ENCODE measurements around the gene DGKA.
"Not testable (repeated sequence)": the region's sequence is repeated elsewhere in the genome, so short reads cannot be mapped to it uniquely, and the experiment has no call there.

Gene DGKA

DNA sequence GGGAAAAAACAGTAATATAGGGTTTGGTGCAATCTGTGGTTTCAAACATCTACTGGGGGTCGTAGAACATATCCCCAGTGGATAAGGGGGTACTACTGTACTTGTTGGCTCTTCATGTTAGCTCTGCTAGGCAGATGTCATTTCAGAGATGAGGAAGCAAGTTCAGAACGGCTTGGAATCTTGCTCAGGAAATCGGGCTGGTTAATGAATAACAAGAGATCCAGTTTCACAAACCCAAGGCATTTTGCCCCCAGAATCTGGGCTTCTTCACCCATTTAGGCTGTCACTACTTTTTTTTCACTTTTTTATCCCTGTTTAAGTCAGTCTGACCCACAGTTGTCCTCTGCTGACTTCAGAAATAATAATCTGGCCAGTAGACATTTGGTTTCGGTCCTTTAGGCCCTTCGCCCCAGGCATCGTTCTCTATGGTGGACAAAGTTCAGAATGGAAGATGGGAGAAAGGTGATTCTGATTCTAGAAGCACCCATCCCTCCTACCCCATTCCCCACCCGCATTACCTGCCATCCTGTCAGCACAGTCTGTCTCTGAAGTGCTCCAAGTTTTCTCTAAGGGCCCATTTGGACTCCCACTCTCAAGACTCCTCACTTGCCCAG, 70.6 kb downstream of the DGKA start (continued):
- TF ChIP-seq, protein P1, sequence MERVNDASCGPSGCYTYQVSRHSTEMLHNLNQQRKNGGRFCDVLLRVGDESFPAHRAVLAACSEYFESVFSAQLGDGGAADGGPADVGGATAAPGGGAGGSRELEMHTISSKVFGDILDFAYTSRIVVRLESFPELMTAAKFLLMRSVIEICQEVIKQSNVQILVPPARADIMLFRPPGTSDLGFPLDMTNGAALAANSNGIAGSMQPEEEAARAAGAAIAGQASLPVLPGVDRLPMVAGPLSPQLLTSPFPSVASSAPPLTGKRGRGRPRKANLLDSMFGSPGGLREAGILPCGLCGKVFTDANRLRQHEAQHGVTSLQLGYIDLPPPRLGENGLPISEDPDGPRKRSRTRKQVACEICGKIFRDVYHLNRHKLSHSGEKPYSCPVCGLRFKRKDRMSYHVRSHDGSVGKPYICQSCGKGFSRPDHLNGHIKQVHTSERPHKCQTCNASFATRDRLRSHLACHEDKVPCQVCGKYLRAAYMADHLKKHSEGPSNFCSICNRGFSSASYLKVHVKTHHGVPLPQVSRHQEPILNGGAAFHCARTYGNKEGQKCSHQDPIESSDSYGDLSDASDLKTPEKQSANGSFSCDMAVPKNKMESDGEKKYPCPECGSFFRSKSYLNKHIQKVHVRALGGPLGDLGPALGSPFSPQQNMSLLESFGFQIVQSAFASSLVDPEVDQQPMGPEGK (CRISPR knock-in tag; IDR thresholded peaks at IDR 0.05; ENCODE audit: borderline replicate concordance): no peak
- TF ChIP-seq, protein P2, sequence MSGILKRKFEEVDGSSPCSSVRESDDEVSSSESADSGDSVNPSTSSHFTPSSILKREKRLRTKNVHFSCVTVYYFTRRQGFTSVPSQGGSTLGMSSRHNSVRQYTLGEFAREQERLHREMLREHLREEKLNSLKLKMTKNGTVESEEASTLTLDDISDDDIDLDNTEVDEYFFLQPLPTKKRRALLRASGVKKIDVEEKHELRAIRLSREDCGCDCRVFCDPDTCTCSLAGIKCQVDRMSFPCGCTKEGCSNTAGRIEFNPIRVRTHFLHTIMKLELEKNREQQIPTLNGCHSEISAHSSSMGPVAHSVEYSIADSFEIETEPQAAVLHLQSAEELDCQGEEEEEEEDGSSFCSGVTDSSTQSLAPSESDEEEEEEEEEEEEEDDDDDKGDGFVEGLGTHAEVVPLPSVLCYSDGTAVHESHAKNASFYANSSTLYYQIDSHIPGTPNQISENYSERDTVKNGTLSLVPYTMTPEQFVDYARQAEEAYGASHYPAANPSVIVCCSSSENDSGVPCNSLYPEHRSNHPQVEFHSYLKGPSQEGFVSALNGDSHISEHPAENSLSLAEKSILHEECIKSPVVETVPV (CRISPR knock-in tag; IDR thresholded peaks at IDR 0.05): no peak

DNA sequence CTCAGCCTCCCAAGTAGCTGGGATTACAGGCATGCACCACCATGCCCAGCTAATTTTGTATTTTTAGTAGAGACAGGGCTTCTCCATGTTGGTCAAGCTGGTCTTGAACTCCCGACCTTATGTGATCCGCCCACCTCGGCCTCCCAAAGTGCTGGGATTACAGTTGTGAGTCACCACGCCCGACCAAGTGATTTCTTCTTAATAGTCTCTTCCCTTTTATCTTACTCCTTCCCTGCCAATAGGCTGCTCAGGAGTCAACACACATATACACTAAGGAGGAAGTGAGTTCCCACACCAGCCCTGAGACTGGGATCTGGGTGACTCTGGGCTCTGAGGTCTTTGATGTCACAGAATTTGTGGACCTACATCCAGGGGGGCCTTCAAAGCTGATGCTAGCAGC, 72.4 kb downstream of the DGKA start:
- ATAC-seq: not testable (repeated sequence)
